ENCODE measurements around the gene CKAP4. TPM values are rescaled to one million over a fixed set of nuclear protein-coding genes. Genes with fewer than 3 reads are reported as not detected.

The CKAP4 gene
- total RNA-seq (10 to 100 TPM in 4 of 5 experiments, 1 to 10 TPM in 1; 4.3 to 27.2 (median 13.0) TPM), polyA plus RNA-seq (1 to 10 TPM; 7.1 to 7.6 TPM), total RNA-seq (11.4 reads per million, percentile 38 among the genes with 10 or more reads in this experiment)

- Histone ChIP-seq H3K36me3 (ENCODE audit: control insufficient read depth in 2 of 3, insufficient read depth in 3 of 3, low read length in 3 of 3) (no peaks in the 10 kb centered on the region), H3K4me3 (ENCODE audit: low read length) (peak within 1 kb of the TSS; percentile 69), H3K27ac (ENCODE audit: low read depth, low read length) (peak within 1 kb of the TSS; percentile 80), H3K4me1 (ENCODE audit: control insufficient read depth in 2 of 2, insufficient read depth in 2 of 2, low read length in 2 of 2) (peaks cover 17 to 22% of the 10 kb centered on the region in 2 donors), H3K9me3 (ENCODE audit: control insufficient read depth in 2 of 3, low read length in 3 of 3) (no peaks in the 10 kb centered on the region), H3K27me3 (ENCODE audit: control insufficient read depth in 2 of 2, insufficient read depth in 2 of 2, low read length in 2 of 2) (no peaks in the 10 kb centered on the region)
- Mint-ChIP-seq H3K4me3 (peak within 1 kb of the TSS; percentile 81 to 92 (median 86)), H3K27me3 (peaks cover 0 to 19% (median 0%) of the 10 kb centered on the region in 5 donors), H3K9me3 (no peaks in the 10 kb centered on the region), H3K27ac (peak within 1 kb of the TSS; percentile 58 to 98 (median 94)), H3K36me3 (peaks cover 0 to 3% (median 0%) of the 10 kb centered on the region in 5 donors), H3K4me1 (peaks cover 13 to 37% (median 31%) of the 10 kb centered on the region in 7 donors)
- DNase-seq (peak; percentile 45 to 65 (median 55)), ATAC-seq (peak; percentile 59)
- POLR2A ChIA-PET, result interaction anchor here (1.0 to 11.7 kb wide), 4 partner anchors 35 to 60 kb away, joined by 3 to 188 read pairs (median 7); partner anchors contain the start of gene TCP11L2
- intact Hi-C loops (cut with micrococcal nuclease), result loop anchor here (1.0 to 10.0 kb wide), 10 partner anchors 20 to 1013 kb away; partner anchors contain the start of genes CRY1 (in 2 of the 2), APPL2 (in 1 of the 2), C12orf75 (in 1 of the 2) and POLR3B (in 1 of the 2)
- CTCF ChIA-PET, result interaction anchor here (1.0 kb wide), 1 partner anchor 54 kb away, joined by 3 read pairs; no protein-coding TSS in a partner anchor
Observed at GRCh38 chr12:106247674-106248311, at the start of gene CKAP4. TSS of gene CKAP4 (minus strand) at chr12:106248020. CDS start at chr12:106247851, 169 bp downstream.

GRCh38 chr12:106297075-106297474 is 49.3 kb upstream of the CKAP4 start:
- ChIA-PET CTCF (interaction anchor here (0.8 to 2.6 kb wide), 6 partner anchors 13 to 70 kb away, joined by 3 to 12 read pairs (median 5); no protein-coding TSS in a partner anchor), POLR2A (interaction anchor here (0.6 to 1.9 kb wide), 8 partner anchors 8 to 70 kb away, joined by 3 to 7 read pairs (median 4); partner anchors contain the start of gene POLR3B)
- Histone ChIP-seq H3K4me1 (ENCODE audit: control insufficient read depth in 2 of 2, insufficient read depth in 2 of 2, low read length in 2 of 2) (peaks cover 0 to 14% of the 10 kb centered on the region in 2 donors), H3K9me3 (ENCODE audit: control insufficient read depth in 2 of 3, low read length in 3 of 3) (no peaks in the 10 kb centered on the region), H3K27me3 (ENCODE audit: control insufficient read depth in 2 of 2, insufficient read depth in 2 of 2, low read length in 2 of 2) (no peaks in the 10 kb centered on the region), H3K27ac (ENCODE audit: low read depth, low read length) (no peak overlapping the region), H3K36me3 (ENCODE audit: control insufficient read depth in 2 of 3, insufficient read depth in 3 of 3, low read length in 3 of 3) (no peaks in the 10 kb centered on the region), H3K4me3 (ENCODE audit: low read length) (no peak overlapping the region)
- no peak for ATAC-seq
- intact Hi-C loops (cut with micrococcal nuclease), result no loop called here
- no peak for DNase-seq
- H3K27me3 Mint-ChIP-seq, result no peaks in the 10 kb centered on the region
- no peaks in the 10 kb centered on the region for H3K9me3 Mint-ChIP-seq
- H3K4me3 Mint-ChIP-seq, result no peak overlapping the region
- peaks cover 15 to 37% (median 28%) of the 10 kb centered on the region in 7 donors for H3K4me1 Mint-ChIP-seq
- peak overlapping the region in 3 of 9 donors; percentile 63 to 83 (median 81) for H3K27ac Mint-ChIP-seq
- H3K36me3 Mint-ChIP-seq, result no peaks in the 10 kb centered on the region

GRCh38 chr12:106296179-106296877 is 48.5 kb upstream of the CKAP4 start:
- CTCF ChIA-PET, result interaction anchor here (1.0 to 2.6 kb wide), 5 partner anchors 12 to 70 kb away, joined by 3 to 12 read pairs (median 7); no protein-coding TSS in a partner anchor
- POLR2A ChIA-PET, result interaction anchor here (0.7 to 1.9 kb wide), 4 partner anchors 9 to 54 kb away, joined by 3 to 7 read pairs (median 5); no protein-coding TSS in a partner anchor
- no peaks in the 10 kb centered on the region for H3K9me3 ChIP-seq (ENCODE audit: control insufficient read depth in 2 of 3, low read length in 3 of 3)
- Mint-ChIP-seq H3K4me3 (no peak overlapping the region), H3K4me1 (peaks cover 12 to 31% (median 22%) of the 10 kb centered on the region in 7 donors), H3K36me3 (no peaks in the 10 kb centered on the region), H3K9me3 (no peaks in the 10 kb centered on the region), H3K27me3 (no peaks in the 10 kb centered on the region), H3K27ac (peak overlapping the region in 1 of 9 donors; percentile 25)
- peaks cover 0 to 12% of the 10 kb centered on the region in 2 donors for H3K4me1 ChIP-seq (ENCODE audit: control insufficient read depth in 2 of 2, insufficient read depth in 2 of 2, low read length in 2 of 2)
- no peaks in the 10 kb centered on the region for H3K36me3 ChIP-seq (ENCODE audit: control insufficient read depth in 2 of 3, insufficient read depth in 3 of 3, low read length in 3 of 3)
- no peak for ATAC-seq
- H3K27me3 ChIP-seq (ENCODE audit: control insufficient read depth in 2 of 2, insufficient read depth in 2 of 2, low read length in 2 of 2), result no peaks in the 10 kb centered on the region
- no peak for DNase-seq
- intact Hi-C loops (cut with micrococcal nuclease), result no loop called here
- H3K4me3 ChIP-seq (ENCODE audit: low read length), result no peak overlapping the region
- no peak overlapping the region for H3K27ac ChIP-seq (ENCODE audit: low read depth, low read length)

- CTCF ChIA-PET, result interaction anchor here (1.1 to 2.9 kb wide), 3 partner anchors 9 to 66 kb away, joined by 3 to 12 read pairs (median 3); no protein-coding TSS in a partner anchor
- no peak overlapping the region for H3K4me3 ChIP-seq (ENCODE audit: low read length)
Observed at GRCh38 chr12:106292339-106292738, 44.5 kb upstream of the CKAP4 start.

GRCh38 chr12:106291342-106291741 is 43.5 kb upstream of the CKAP4 start:
- no peaks in the 10 kb centered on the region for H3K9me3 Mint-ChIP-seq
- Histone ChIP-seq H3K27ac (ENCODE audit: low read depth, low read length) (no peak overlapping the region), H3K4me1 (ENCODE audit: control insufficient read depth in 2 of 2, insufficient read depth in 2 of 2, low read length in 2 of 2) (no peaks in the 10 kb centered on the region), H3K36me3 (ENCODE audit: control insufficient read depth in 2 of 3, insufficient read depth in 3 of 3, low read length in 3 of 3) (no peaks in the 10 kb centered on the region), H3K4me3 (ENCODE audit: low read length) (no peak overlapping the region), H3K9me3 (ENCODE audit: control insufficient read depth in 2 of 3, low read length in 3 of 3) (no peaks in the 10 kb centered on the region), H3K27me3 (ENCODE audit: control insufficient read depth in 2 of 2, insufficient read depth in 2 of 2, low read length in 2 of 2) (no peaks in the 10 kb centered on the region)
- intact Hi-C loops (cut with micrococcal nuclease), result no loop called here
- DNase-seq, result no peak
- ChIA-PET POLR2A (interaction anchor here (0.7 to 3.4 kb wide), 2 partner anchors 11 to 75 kb away, joined by 3 to 25 read pairs; partner anchors contain the start of gene TCP11L2), CTCF (interaction anchor here (1.3 to 2.9 kb wide), 3 partner anchors 9 to 15 kb away, joined by 3 to 12 read pairs (median 5); no protein-coding TSS in a partner anchor)
- ATAC-seq, result no peak
- H3K27ac Mint-ChIP-seq, result no peak overlapping the region
- no peaks in the 10 kb centered on the region for H3K36me3 Mint-ChIP-seq
- H3K27me3 Mint-ChIP-seq, result no peaks in the 10 kb centered on the region
- H3K4me1 Mint-ChIP-seq, result peaks cover 0 to 2% (median 0%) of the 10 kb centered on the region in 7 donors
- no peak overlapping the region for H3K4me3 Mint-ChIP-seq

More at GRCh38 chr12:106292339-106292738, 44.5 kb upstream of the CKAP4 start:
- no peaks in the 10 kb centered on the region for H3K36me3 Mint-ChIP-seq
- H3K4me1 Mint-ChIP-seq, result peaks cover 2 to 4% (median 2%) of the 10 kb centered on the region in 7 donors
- intact Hi-C loops (cut with micrococcal nuclease), result no loop called here
- Histone ChIP-seq H3K27ac (ENCODE audit: low read depth, low read length) (no peak overlapping the region), H3K9me3 (ENCODE audit: control insufficient read depth in 2 of 3, low read length in 3 of 3) (no peaks in the 10 kb centered on the region), H3K4me1 (ENCODE audit: control insufficient read depth in 2 of 2, insufficient read depth in 2 of 2, low read length in 2 of 2) (peaks cover 0 to under 1% of the 10 kb centered on the region in 2 donors), H3K36me3 (ENCODE audit: control insufficient read depth in 2 of 3, insufficient read depth in 3 of 3, low read length in 3 of 3) (no peaks in the 10 kb centered on the region), H3K27me3 (ENCODE audit: control insufficient read depth in 2 of 2, insufficient read depth in 2 of 2, low read length in 2 of 2) (no peaks in the 10 kb centered on the region)
- POLR2A ChIA-PET, result interaction anchor here (2.9 kb wide), 1 partner anchor 10 kb away, joined by 23 read pairs; the partner anchor contains the start of gene TCP11L2
- DNase-seq, result no peak
- no peaks in the 10 kb centered on the region for H3K9me3 Mint-ChIP-seq
- H3K27ac Mint-ChIP-seq, result no peak overlapping the region
- H3K4me3 Mint-ChIP-seq, result no peak overlapping the region
- H3K27me3 Mint-ChIP-seq, result no peaks in the 10 kb centered on the region
- ATAC-seq, result no peak

GRCh38 chr12:106290666-106291065 is 42.8 kb upstream of the CKAP4 start:
- ATAC-seq, result no peak
- H3K27ac Mint-ChIP-seq, result no peak overlapping the region
- no peaks in the 10 kb centered on the region for H3K9me3 Mint-ChIP-seq
- CTCF ChIA-PET, result interaction anchor here (1.3 to 2.9 kb wide), 3 partner anchors 8 to 14 kb away, joined by 3 to 12 read pairs (median 5); no protein-coding TSS in a partner anchor
- Histone ChIP-seq H3K4me3 (ENCODE audit: low read length) (no peak overlapping the region), H3K27ac (ENCODE audit: low read depth, low read length) (no peak overlapping the region), H3K27me3 (ENCODE audit: control insufficient read depth in 2 of 2, insufficient read depth in 2 of 2, low read length in 2 of 2) (no peaks in the 10 kb centered on the region), H3K36me3 (ENCODE audit: control insufficient read depth in 2 of 3, insufficient read depth in 3 of 3, low read length in 3 of 3) (no peaks in the 10 kb centered on the region), H3K4me1 (ENCODE audit: control insufficient read depth in 2 of 2, insufficient read depth in 2 of 2, low read length in 2 of 2) (no peaks in the 10 kb centered on the region), H3K9me3 (ENCODE audit: control insufficient read depth in 2 of 3, low read length in 3 of 3) (no peaks in the 10 kb centered on the region)
- H3K36me3 Mint-ChIP-seq, result no peaks in the 10 kb centered on the region
- H3K4me3 Mint-ChIP-seq, result no peak overlapping the region
- DNase-seq, result no peak
- POLR2A ChIA-PET, result interaction anchor here (0.9 to 3.4 kb wide), 4 partner anchors 9 to 63 kb away, joined by 3 to 25 read pairs (median 4); partner anchors contain the start of gene TCP11L2
- peaks cover 0 to 5% (median 0%) of the 10 kb centered on the region in 7 donors for H3K4me1 Mint-ChIP-seq
- H3K27me3 Mint-ChIP-seq, result no peaks in the 10 kb centered on the region
- intact Hi-C loops (cut with micrococcal nuclease), result no loop called here
